ENCODE data around the gene NR2E3. TPM values are rescaled to one million over a fixed set of nuclear protein-coding genes. Genes with fewer than 3 reads are reported as not detected.

NR2E3 gene
- 1.0 TPM for polyA plus RNA-seq (ENCODE audit: insufficient read length)
- long read RNA-seq, donor 1, result 0 reads
- long read RNA-seq, donor 2, result 0 reads
- long read RNA-seq, donor 3, result 0 reads
- long read RNA-seq, donor 4, result 0 reads
- long read RNA-seq, donor 5, result 0 reads
- long read RNA-seq, donor 6, result 0 reads
- long read RNA-seq, donor 7, result 0 reads
- long read RNA-seq, donor 8, result 0 reads

- no peak for DNase-seq
Observed at GRCh38 chr15:71810256-71811035, at the start of gene NR2E3. NR2E3 (plus strand) TSS chr15:71810554; CDS start chr15:71810744, 190 bp downstream.

GRCh38 chr15:71760852-71761251 is 49.5 kb upstream of the NR2E3 start:
- DNase-seq, result no peak

GRCh38 chr15:71761649-71762048 is 48.7 kb upstream of the NR2E3 start:
- no peak for DNase-seq

DNA sequence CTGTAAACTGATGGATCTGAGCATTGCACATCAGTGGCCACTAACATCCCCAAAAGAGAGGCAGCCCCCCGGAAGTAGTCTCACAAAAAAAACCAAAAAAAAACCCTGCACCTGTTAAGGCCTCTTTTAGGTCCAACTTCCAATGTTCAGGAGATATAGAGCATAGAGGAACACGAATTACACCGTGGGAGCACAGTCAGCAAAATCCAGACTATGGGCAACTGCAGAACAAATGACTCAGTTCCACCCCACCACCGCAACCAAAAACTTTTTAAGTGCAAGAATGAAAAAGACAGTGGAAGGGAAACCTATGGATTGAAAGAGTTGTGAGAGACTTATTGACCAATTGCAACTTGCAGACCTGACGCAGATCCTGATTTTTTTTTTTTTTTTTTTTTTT is 42.2 kb upstream of the NR2E3 start:
- no peak for DNase-seq

- DNase-seq, result no peak
Observed at GRCh38 chr15:71773206-71773859, 37.0 kb upstream of the NR2E3 start.

DNA sequence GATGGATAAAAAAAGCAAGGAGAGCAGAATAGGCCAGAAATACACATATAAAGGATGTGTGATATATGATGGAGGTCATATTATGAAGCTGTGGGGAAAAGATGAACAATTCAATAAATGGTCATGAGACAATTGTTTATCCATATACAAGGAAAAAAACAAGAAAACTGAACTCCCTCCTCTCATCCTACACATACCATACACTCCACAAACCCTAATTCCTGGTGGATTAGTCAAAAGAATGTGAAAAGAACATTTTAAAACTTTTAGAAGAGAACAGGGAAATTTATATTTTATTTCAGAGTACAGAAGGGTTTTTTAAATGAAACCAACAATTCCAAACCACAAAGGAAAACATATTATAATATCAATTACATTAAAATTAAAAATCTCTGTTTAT is 34.5 kb upstream of the NR2E3 start:
- no peak for DNase-seq

- no peak for DNase-seq
Observed at GRCh38 chr15:71776304-71776703, 34.0 kb upstream of the NR2E3 start.

DNA sequence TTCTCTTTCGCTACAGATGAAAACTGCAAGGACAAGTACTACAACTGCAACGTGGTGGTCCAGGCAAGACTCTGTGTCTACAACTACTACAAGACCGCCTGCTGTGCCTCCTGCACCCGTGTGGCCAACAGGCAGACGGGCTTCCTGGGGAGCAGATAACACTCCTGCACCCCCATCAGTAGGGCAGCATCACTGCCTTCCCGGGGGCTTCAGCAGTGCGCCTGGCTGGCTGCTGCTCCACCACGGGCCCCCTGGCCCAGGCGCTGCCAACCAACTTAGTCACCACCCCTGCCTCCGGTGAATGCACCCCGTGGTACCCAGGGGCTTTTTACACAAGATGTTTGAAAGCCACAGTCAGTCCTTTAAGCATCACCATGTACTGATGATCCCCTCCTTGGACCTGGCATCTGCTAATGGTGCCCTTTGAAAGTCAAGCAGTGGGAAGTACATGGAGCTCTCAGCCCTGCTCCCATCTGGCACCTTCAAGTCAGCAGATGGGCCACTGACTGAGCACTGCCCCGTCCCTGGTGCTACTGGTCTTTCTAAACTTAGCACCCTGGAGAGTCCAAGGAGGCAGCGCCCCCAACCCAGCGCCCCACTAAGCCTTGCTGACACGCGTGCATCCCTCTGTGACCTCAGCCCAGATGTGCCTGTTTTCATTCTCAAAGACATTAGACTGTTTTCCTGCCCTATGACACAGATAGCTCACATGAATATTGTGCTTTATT is 33.0 kb upstream of the NR2E3 start:
- no peak for DNase-seq

DNA sequence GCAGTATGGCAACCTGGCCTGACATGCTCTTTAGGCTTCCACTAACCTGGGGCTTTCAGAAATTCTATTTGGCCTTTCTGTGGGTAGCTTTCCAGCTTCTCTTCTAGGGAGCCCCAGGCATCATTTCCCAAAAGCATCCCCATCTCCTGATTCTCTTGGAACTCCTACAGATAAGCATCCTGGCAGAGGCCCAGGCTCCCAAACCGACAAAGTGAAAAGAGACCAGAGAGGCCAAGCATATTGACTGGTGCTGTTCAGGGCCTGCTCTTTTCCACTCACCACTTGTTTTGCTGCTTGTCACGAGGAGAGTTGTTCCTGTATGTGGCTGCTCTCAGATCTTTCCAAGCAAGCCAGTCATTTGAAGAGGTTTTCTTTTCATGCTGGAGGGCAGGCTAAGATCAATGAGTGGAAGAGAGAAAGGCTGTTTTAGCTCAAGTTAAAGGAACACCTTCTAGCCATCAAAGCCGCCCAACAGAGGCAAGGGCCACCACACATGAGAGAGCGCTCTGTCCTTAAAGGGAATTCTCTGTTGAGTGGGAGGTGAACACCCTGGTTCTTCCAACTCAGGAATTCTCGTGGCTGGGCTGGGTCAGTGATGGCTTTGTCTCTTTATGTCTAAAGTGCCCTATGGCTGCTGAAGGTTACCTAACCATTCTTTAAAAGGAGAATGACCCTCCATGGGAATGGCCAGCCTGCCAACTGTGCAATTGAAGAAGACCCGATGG is 31.1 kb upstream of the NR2E3 start:
- DNase-seq, result no peak

DNA sequence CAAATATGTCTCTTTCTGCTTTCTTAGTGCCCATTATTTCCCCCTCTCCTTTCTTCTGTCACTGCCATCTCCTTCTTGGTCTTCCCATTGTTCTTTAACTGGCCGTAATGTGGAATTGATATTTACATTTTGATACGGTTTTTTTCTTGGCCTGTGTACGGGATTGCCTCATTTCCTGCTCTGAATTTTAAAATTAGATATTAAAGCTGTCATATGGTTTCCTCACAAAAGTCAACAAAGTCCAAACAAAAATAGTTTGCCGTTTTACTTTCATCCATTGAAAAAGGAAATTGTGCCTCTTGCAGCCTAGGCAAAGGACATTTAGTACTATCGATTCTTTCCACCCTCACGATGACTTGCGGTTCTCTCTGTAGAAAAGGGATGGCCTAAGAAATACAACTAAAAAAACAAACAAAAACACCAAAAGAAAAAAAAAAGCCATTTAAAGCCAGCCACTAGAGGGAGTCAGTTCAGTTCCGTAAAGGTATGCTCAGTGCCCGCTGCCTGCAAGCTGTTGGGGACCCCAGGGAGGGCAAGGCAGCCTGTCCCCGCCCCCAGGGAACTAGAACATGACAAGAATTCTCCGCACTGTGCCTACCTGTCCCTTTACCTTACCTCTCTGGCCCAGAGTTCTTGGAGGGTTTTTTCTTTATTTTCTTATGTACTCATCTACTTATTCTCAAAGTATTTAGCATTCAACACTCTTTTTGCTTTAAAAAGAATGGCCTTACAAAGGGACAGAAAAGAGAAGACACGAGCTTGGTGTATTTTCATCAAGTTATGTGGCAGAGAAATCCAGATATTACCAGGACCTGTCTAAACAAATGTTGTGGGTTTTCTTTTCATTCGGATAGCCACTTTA is 30.0 kb upstream of the NR2E3 start:
- DNase-seq, result peak; percentile 64

DNA sequence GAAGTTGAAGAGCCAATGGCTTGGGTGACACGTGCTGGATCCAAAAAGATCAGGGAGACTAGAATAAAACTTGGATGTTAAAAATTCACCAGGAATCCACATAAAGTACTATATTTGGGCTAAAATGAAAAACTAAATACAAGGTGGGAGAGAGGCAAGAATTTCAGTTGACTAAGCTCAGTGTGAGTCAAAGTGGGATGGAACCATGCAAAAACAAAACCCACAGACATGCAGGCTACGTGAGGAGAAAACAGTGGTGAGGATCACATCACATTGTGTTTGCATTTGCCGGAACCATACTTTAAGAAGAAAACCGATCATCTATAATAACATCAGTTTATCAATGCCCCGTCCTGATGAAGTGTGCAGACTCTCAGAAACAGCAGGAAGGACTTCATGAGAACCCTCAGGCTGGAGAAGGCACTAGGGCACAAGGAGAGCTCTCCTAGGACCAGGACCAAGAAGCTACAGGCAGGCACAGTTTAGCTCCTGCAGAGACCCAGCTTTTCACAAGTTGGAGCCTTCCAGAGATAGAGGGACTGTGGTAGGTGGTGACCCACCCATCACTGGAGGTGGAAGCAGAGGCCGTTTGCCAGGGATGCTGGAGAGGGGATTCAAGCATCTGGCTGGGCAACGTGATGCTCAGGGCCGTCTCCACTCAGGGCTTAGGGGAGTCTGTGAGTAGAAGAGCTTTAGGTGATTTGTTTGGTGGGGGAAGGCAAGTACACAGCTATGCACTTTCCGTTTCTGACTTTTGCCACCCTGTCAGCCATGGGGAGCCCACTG is 29.0 kb upstream of the NR2E3 start:
- DNase-seq, result no peak

DNA sequence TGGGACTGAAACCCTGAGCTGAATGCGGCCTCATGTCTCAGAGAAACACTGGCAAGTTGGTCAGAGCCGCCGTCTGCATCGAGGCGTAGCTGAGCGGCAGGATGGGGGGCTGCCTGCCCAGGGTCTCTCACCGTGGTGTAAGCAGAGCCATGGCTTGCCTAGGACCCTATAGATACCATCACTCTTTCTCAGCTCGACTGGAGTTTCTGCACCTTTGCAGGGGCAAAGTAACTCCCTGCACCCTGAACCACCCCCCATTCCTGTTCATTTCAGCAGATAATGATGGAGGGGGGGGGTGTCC is 28.4 kb upstream of the NR2E3 start:
- DNase-seq, result no peak

GRCh38 chr15:71782422-71783165 is 27.8 kb upstream of the NR2E3 start:
- DNase-seq, result no peak

DNA sequence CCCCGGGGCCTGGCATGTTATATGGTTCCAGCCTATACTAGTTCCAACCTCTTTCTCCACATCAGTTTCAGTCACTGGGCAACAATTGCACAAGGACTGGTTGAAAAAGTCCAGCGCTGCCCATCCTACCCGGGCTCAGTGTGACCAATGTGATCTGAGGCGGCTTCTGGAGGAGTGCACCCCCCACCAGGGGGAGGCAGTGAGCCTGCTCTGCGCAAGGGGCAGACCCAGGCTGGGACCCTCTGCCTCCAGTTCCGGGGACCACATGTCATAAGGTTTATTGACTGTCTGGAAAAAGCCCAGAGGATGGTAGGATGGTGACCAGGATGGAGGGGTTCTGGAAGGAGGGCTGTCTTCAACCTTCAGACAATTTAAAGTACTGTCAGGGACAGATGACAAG is 25.6 kb upstream of the NR2E3 start:
- DNase-seq, result no peak

GRCh38 chr15:71785996-71786395 is 24.4 kb upstream of the NR2E3 start:
- DNase-seq, result no peak

GRCh38 chr15:71786673-71787072 is 23.7 kb upstream of the NR2E3 start:
- no peak for DNase-seq

DNA sequence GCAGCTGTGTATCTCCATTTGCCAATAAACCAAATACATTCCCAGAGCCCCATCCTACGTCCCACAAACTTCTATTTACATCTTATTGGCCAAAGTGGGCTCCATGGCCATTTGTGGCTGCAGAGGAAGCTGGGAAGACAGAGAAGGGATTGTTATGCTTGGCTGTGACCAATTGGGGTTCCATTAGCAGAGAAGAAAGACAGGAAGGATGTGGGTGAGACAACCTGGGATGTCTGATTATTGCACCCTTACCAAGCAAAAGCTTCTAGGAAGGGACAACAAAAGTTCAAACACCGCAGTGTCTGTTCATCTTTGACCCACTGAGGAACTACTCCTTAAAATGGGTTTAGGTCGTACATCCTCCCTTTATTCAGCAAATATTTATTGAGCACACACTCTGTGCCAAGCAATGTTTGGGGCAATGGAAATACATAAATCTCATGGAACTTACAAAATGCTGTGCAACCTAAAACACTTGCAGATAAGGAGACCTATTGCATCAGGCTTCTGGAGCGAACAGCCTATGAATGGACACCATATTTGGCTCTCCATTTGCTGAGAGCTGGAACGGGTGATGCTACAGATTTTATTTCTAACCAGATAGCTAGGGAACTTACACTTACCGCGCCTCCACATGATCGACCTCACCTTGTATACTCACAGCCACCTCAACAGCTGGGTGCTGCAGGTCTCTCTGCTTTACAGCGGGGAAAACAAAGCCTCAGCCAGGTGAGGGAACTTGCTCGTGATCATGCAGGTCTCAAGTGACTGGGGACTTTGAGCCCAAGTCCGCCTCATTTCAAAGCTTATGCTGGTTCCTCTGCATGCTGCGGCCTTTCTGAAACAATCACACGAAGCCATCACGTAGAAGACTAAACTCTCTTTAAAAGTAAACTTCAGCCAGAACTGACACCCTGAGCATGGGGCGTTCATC is 21.4 kb upstream of the NR2E3 start:
- no peak for DNase-seq

GRCh38 chr15:71789616-71790015 is 20.7 kb upstream of the NR2E3 start:
- DNase-seq, result no peak

DNA sequence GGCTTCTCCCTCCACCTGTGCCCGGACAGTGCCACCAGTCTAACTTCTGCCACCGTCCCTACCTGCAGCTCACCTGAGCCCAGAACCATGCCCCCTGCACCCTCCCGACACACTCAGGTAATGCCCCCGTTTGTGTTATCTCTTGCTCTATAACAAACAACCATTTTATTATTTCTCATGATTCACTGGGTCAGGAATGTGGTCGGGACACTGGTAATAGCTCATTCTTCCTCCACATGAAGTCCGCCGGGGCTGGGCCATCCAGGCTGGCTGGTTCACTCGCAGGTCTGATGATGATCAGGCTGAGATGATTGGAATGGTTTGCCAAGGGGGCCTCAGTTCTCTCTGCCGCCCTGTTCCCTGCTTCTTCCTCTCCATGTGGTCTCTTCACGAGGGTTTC is 20.3 kb upstream of the NR2E3 start:
- no peak for DNase-seq
